ENCODE data around the gene TMED8.

TMED8 gene

DNA sequence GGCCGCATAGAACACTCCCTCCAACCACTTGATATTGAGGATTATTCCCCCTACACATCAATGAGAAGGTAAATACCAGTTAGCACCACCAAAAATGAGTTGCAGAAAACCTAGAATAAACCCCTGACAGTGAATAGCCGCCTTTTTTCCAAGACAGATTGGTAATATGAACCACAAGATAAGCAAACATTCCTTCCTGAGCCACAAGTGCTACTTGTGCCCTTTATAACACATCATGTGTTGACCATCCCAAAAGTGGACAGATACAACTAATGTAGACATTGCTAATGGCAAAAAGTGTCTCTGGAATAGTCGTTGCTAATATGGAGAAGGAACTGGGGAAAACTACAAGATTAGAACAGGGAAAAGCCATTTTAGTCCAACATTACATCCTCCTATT is 29.2 kb upstream of the TMED8 start:
- H3K27me3 ChIP-seq (ENCODE audit: insufficient read depth, low read length) = no peaks in the 10 kb centered on the region
- no peaks in the 10 kb centered on the region for H3K9me3 ChIP-seq (ENCODE audit: insufficient read depth, low read depth, low read length)
- H3K27ac ChIP-seq (ENCODE audit: low read length) = no peak overlapping the region
- H3K36me3 ChIP-seq (ENCODE audit: insufficient read depth, low read depth, low read length) = no peaks in the 10 kb centered on the region
- H3K4me1 ChIP-seq (ENCODE audit: insufficient read depth, low read length) = no peaks in the 10 kb centered on the region
- H3K4me3 ChIP-seq (ENCODE audit: low read length) = no peak overlapping the region
- no peak overlapping the region for H3K9ac ChIP-seq (ENCODE audit: low read depth, low read length)

DNA sequence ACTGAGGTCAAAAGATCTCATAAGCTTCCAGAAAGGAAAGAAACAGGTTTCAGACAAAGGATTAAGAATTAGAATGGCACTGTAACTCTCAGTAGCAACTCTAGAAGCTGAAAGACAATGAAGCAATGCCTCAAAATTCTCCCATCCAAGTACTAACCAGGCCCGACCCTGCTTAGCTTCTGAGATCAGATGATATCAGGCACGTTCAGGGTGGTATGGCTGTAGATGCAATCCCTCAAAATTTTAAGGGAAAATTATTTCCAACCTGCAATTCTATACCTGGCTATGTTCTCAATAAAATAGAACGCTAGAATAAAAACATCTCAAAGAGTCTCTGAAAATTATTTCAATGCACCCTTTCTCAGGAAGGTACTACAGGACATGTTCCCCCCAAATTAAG is 26.9 kb upstream of the TMED8 start:
- H3K9me3 ChIP-seq (ENCODE audit: insufficient read depth, low read depth, low read length) = no peaks in the 10 kb centered on the region
- H3K9ac ChIP-seq (ENCODE audit: low read depth, low read length) = no peak overlapping the region
- no peaks in the 10 kb centered on the region for H3K4me1 ChIP-seq (ENCODE audit: insufficient read depth, low read length)
- H3K27ac ChIP-seq (ENCODE audit: low read length) = no peak overlapping the region
- no peak overlapping the region for H3K4me3 ChIP-seq (ENCODE audit: low read length)
- H3K27me3 ChIP-seq (ENCODE audit: insufficient read depth, low read length) = no peaks in the 10 kb centered on the region
- H3K36me3 ChIP-seq (ENCODE audit: insufficient read depth, low read depth, low read length) = no peaks in the 10 kb centered on the region

DNA sequence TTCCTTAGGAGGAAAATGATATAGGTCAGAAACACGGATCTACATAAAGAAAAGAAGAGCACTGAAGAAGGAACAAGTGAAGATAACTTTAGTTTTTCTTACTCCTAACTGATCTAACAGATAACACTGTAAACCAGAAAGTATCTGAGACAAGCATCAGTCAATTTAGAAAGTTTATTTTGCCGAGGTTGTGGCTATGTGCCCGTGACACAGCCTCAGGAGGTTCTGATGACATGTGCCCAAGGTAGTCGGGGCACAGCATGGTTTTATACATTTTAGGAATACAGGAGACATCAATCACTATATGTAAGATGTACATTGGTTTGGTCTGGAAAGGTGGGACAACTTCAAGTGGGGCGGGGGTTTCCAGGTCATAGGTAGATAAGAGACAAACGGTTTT is 23.3 kb upstream of the TMED8 start:
- H3K4me3 ChIP-seq (ENCODE audit: low read length) = no peak overlapping the region
- H3K9ac ChIP-seq (ENCODE audit: low read depth, low read length) = no peak overlapping the region
- H3K9me3 ChIP-seq (ENCODE audit: insufficient read depth, low read depth, low read length) = no peaks in the 10 kb centered on the region
- H3K36me3 ChIP-seq (ENCODE audit: insufficient read depth, low read depth, low read length) = no peaks in the 10 kb centered on the region
- no peaks in the 10 kb centered on the region for H3K4me1 ChIP-seq (ENCODE audit: insufficient read depth, low read length)
- no peak overlapping the region for H3K27ac ChIP-seq (ENCODE audit: low read length)
- no peaks in the 10 kb centered on the region for H3K27me3 ChIP-seq (ENCODE audit: insufficient read depth, low read length)

DNA sequence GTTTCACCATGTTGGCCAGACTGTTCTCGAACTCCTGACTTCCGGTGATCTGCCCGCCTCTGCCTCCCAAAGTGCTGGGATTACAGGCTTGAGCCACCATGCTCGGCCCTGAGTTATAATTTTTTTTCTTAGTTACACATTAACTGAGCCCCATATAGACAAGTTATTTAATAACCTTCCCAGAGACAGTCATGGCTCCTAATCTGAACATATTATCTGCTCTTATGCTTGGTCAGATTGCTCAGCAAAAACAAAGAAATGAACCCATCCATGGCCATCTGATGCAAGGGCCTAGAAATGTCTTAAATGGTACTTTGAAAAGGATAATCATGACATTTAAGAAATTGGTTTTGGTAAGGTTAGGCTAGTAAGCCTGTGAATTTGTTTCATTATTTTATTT is 13.3 kb upstream of the TMED8 start:
- no peak overlapping the region for H3K9ac ChIP-seq (ENCODE audit: low read depth, low read length)
- no peaks in the 10 kb centered on the region for H3K4me1 ChIP-seq (ENCODE audit: insufficient read depth, low read length)
- H3K9me3 ChIP-seq (ENCODE audit: insufficient read depth, low read depth, low read length) = no peaks in the 10 kb centered on the region
- no peak overlapping the region for H3K4me3 ChIP-seq (ENCODE audit: low read length)
- H3K27ac ChIP-seq (ENCODE audit: low read length) = no peak overlapping the region
- no peaks in the 10 kb centered on the region for H3K36me3 ChIP-seq (ENCODE audit: insufficient read depth, low read depth, low read length)
- H3K27me3 ChIP-seq (ENCODE audit: insufficient read depth, low read length) = no peaks in the 10 kb centered on the region

DNA sequence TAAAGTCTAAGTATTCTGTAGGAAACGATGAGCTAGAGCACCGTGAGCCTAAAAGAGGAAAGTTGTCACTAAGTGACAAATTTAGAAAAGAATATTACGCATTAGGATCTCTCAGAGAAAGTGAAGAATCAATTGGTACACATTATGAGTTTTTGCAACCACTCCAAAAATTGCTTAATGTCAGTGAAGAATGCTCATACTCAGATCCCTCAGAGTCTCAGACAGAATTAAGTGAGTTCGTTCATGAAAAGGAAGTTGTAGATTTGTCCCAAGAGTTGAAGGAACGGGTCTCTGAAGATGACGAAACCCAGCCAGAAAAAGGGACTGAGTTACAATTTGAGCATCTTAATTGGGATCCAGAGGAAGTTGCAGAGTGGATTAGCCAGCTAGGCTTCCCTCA is 1.8 kb upstream of the TMED8 start:
- Histone ChIP-seq H3K27me3 (ENCODE audit: insufficient read depth, low read length) (peaks cover 7% of the 10 kb centered on the region; the same call in 1 of the 2 replicates), H3K27ac (ENCODE audit: low read length) (no peak overlapping the region), H3K36me3 (ENCODE audit: insufficient read depth, low read depth, low read length) (no peaks in the 10 kb centered on the region), H3K4me3 (ENCODE audit: low read length) (no peak overlapping the region), H3K9ac (ENCODE audit: low read depth, low read length) (no peak overlapping the region), H3K4me1 (ENCODE audit: insufficient read depth, low read length) (peaks cover 3% of the 10 kb centered on the region; the same call in 1 of the 2 replicates), H3K9me3 (ENCODE audit: insufficient read depth, low read depth, low read length) (no peaks in the 10 kb centered on the region)

DNA sequence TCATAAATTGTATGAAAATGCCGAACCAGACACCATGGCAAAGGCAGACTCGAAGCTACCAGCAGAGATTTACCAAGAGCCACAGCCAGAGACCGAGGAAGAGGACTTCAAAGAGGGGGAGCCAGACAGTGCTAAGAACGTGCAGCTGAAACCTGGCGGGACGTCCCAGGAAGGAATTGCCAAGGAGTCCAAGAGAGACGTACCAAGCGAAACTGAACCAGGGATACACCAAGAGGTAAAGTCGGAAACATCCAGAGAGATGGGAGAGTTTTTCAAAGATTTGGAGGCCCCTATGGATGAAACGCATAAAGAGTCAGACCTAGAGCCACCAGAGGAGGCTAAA is 579 bp upstream of the TMED8 start:
- Histone ChIP-seq H3K4me1 (ENCODE audit: insufficient read depth, low read length) (peaks cover 3% of the 10 kb centered on the region; the same call in 1 of the 2 replicates), H3K9me3 (ENCODE audit: insufficient read depth, low read depth, low read length) (no peaks in the 10 kb centered on the region), H3K4me3 (ENCODE audit: low read length) (peak overlapping the region; percentile 81), H3K27me3 (ENCODE audit: insufficient read depth, low read length) (peaks cover 7% of the 10 kb centered on the region; the same call in 1 of the 2 replicates), H3K36me3 (ENCODE audit: insufficient read depth, low read depth, low read length) (no peaks in the 10 kb centered on the region), H3K9ac (ENCODE audit: low read depth, low read length) (peak overlapping the region; percentile 77; the same call in 1 of the 2 replicates), H3K27ac (ENCODE audit: low read length) (no peak overlapping the region)

DNA sequence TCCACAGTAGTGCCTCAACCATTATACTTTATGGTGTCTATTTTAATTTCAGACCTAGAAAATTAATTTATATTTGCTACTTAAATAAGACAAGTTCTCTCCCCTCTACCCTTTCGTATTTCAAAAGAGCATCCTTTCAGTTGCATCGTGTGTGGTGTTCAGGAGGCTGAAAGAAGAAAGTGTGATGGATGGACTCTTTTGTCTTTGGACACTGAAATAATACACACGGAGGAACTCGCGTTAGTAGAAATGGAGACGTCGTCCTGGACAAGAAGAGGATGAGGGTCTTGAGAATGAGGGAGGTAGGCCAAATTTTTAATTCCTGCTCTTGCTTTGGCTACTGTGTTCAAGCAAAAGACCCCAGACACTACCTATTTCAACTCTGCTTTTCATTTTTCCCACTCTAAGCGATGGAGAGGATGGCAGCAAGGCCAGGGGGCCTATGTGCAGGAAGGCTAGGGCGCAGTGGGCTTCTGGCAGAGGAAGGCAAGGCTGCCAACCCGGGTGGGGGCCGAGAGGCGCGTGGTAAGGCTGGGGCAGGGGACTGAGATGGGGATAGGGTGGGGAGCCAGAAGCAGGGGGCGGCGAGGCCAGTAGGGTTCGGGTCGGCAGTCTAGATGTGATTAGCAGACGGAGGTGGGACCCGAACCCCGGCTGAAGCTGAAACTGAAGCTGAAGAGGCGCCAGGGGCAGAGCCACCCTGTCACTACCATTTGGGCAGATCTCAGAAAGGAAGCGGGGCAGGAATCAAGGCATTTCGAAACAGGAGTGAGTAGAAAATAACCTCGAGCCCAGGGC is 722 bp downstream of the TMED8 start:
- Histone ChIP-seq H3K4me3 (ENCODE audit: low read length) (peak overlapping the region; percentile 81), H3K9ac (ENCODE audit: low read depth, low read length) (peak overlapping the region; percentile 77), H3K4me1 (ENCODE audit: insufficient read depth, low read length) (peaks cover 3% of the 10 kb centered on the region; the same call in 1 of the 2 replicates), H3K27me3 (ENCODE audit: insufficient read depth, low read length) (peaks cover 7% of the 10 kb centered on the region; the same call in 1 of the 2 replicates), H3K36me3 (ENCODE audit: insufficient read depth, low read depth, low read length) (no peaks in the 10 kb centered on the region), H3K9me3 (ENCODE audit: insufficient read depth, low read depth, low read length) (no peaks in the 10 kb centered on the region), H3K27ac (ENCODE audit: low read length) (no peak overlapping the region)

DNA sequence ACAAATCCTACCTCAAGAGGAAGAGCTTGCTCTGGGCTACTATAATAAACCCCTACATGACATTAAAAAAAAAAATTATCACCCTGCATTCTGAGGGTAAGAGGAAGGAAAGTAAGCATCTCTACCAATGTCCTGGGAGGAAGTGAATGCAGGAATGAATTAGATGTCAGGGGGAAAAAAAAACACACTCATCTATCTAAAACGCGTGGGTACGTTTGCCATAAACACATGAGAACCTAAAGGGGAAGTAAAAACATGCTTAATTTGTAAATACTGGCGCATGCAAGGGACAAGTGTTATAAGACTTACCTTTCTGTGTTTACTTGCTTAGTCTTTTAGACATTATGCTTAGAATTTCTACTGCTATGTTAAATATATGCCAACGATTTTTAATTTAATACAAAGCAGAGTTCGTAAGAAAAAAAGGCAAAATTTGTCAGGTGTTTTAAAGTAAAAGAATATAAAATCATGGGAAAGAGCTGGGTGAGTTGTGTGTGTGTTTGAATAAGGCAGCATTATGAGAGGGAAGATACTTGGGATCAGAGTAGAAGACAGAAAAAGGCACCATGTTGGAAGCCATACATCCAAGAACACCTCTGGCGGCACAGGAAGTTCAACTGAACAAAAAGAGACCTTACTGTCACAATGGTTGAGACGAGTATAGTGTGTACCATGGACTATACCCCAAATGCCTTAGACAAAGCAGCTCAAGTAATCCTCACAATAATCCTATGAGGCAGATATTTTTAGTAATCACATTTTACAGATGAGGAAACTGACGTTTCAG is 1.5 kb downstream of the TMED8 start:
- Histone ChIP-seq H3K9me3 (ENCODE audit: insufficient read depth, low read depth, low read length) (no peaks in the 10 kb centered on the region), H3K27me3 (ENCODE audit: insufficient read depth, low read length) (peaks cover 7% of the 10 kb centered on the region; the same call in 1 of the 2 replicates), H3K27ac (ENCODE audit: low read length) (no peak overlapping the region), H3K36me3 (ENCODE audit: insufficient read depth, low read depth, low read length) (no peaks in the 10 kb centered on the region), H3K4me1 (ENCODE audit: insufficient read depth, low read length) (peaks cover 3% of the 10 kb centered on the region; the same call in 1 of the 2 replicates), H3K9ac (ENCODE audit: low read depth, low read length) (no peak overlapping the region), H3K4me3 (ENCODE audit: low read length) (peak overlapping the region; percentile 81; the same call in 1 of the 2 replicates)

DNA sequence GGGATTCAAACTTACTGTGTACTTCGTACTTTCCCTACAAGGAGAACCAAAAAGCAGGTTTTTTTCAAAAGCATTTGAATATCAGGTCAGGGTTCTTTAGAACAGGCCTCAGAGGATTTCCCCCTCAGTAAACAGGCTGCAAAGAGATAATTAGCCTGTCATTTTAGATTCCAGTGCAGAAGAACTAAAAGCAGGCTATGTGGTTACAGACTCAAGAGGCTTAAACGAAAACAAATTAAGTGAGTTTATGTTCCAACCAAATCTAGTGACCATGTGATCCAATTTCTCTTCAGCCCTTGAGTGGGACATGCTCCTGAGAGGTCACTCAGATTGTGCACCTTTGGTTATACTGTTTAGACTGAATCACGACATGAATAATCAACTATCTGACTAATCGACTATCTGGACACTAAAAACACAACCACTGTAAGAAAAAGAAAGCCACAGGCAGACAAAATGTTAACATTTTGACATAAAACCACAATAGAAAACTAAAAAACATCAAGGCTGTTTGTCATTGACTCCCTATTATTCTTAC is 4.5 kb downstream of the TMED8 start:
- no peak overlapping the region for H3K4me3 ChIP-seq (ENCODE audit: low read length)
- no peaks in the 10 kb centered on the region for H3K36me3 ChIP-seq (ENCODE audit: insufficient read depth, low read depth, low read length)
- H3K9me3 ChIP-seq (ENCODE audit: insufficient read depth, low read depth, low read length) = no peaks in the 10 kb centered on the region
- peaks cover 3% of the 10 kb centered on the region; the same call in 1 of the 2 replicates for H3K4me1 ChIP-seq (ENCODE audit: insufficient read depth, low read length)
- no peak overlapping the region for H3K9ac ChIP-seq (ENCODE audit: low read depth, low read length)
- no peaks in the 10 kb centered on the region for H3K27me3 ChIP-seq (ENCODE audit: insufficient read depth, low read length)
- no peak overlapping the region for H3K27ac ChIP-seq (ENCODE audit: low read length)

DNA sequence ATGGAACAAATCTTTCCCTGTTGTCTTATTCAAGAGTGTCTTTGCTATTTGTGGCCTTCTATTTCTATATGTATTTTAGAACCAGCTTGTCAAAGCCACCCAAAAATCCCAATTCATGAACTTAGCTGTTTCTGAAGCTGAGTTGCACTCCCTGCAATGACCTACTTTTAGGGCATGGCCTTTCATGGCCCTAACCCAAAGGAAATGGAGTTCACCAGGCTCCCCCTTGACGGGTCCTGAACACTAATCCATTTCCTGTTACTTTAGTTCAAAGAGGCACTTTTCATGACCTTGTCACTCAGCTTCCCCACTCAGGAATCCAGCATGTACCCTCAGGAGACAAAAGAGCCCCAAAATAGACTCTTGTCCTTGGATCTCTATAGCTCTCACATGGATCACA is 7.6 kb downstream of the TMED8 start:
- Histone ChIP-seq H3K9me3 (ENCODE audit: insufficient read depth, low read depth, low read length) (no peaks in the 10 kb centered on the region), H3K27me3 (ENCODE audit: insufficient read depth, low read length) (no peaks in the 10 kb centered on the region), H3K4me3 (ENCODE audit: low read length) (no peak overlapping the region), H3K4me1 (ENCODE audit: insufficient read depth, low read length) (no peaks in the 10 kb centered on the region), H3K9ac (ENCODE audit: low read depth, low read length) (no peak overlapping the region), H3K36me3 (ENCODE audit: insufficient read depth, low read depth, low read length) (no peaks in the 10 kb centered on the region), H3K27ac (ENCODE audit: low read length) (no peak overlapping the region)

DNA sequence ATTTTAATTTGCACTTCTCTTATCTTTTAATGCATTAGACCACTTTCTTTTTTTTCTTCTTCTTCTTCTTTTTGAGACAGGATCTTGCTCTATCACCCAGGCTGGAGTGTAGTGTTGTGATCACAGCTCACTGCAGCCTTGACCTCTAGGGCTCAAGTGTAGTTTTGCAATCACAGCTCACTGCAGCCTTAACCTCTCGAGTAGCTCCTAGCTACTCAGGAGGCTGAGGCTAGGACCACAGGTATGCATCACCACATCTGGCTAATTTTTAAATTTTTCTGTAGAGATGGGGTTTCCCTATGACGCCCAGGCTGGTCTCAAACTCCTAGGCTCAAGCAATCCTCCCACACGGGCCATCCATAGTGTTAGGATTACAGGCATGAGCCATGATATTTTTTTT is 12.7 kb downstream of the TMED8 start:
- Histone ChIP-seq H3K36me3 (ENCODE audit: insufficient read depth, low read depth, low read length) (no peaks in the 10 kb centered on the region), H3K9ac (ENCODE audit: low read depth, low read length) (no peak overlapping the region), H3K27ac (ENCODE audit: low read length) (no peak overlapping the region), H3K27me3 (ENCODE audit: insufficient read depth, low read length) (no peaks in the 10 kb centered on the region), H3K4me3 (ENCODE audit: low read length) (no peak overlapping the region), H3K9me3 (ENCODE audit: insufficient read depth, low read depth, low read length) (no peaks in the 10 kb centered on the region), H3K4me1 (ENCODE audit: insufficient read depth, low read length) (no peaks in the 10 kb centered on the region)
